HepG2 (cell line): ENCODE results near the gene PRKAR1B.

Experiments
- CTCF ChIP-seq: sonication (generic); formaldehyde crosslinking; IDR thresholded peaks from 2 replicates; pipeline ENCODE4 v1.5.0; 2020; ENCODE audit warnings: mild to moderate bottlenecking, missing genetic modification reagents, moderate library complexity
- HNRNPLL ChIP-seq: fragments of 200-400 bp; formaldehyde crosslinking; IDR thresholded peaks from 2 replicates; pipeline ENCODE4 v1.6.1; 2017; ENCODE audit warnings: mild to moderate bottlenecking, low read depth, low read length; ENCODE audit not compliant: poor library complexity, severe bottlenecking
- KAT7 ChIP-seq: IDR thresholded peaks from 2 replicates; pipeline ENCODE4 v1.6.1; 2018; ENCODE audit warnings: borderline replicate concordance, missing compliant biosample characterization
- MAX ChIP-seq: IDR thresholded peaks from 2 replicates; pipeline ENCODE4 v1.6.1; 2012; ENCODE audit warnings: inconsistent platforms
- MAZ ChIP-seq, 2 experiments: sonication (generic) in 1 of 2; formaldehyde crosslinking in 1 of 2; IDR thresholded peaks; 2 replicates each; pipeline versions ENCODE4 v1.5.0 to v1.6.1; 2012 to 2020; ENCODE audit warnings: low read depth in 2 of 2, mild to moderate bottlenecking in 2 of 2, borderline replicate concordance in 1 of 2, improper control_type of control experiment in 1 of 2, low read length in 1 of 2, missing genetic modification reagents in 1 of 2, moderate library complexity in 1 of 2
- RBFOX2 ChIP-seq: fragments of 200-400 bp; formaldehyde crosslinking; IDR thresholded peaks from 2 replicates; pipeline ENCODE4 v1.6.1; 2017; ENCODE audit warnings: low read depth, mild to moderate bottlenecking, low read length
- THRA ChIP-seq: sonication (generic); formaldehyde crosslinking; IDR thresholded peaks from 2 replicates; pipeline ENCODE4 v1.4.0; 2020; ENCODE audit warnings: missing genetic modification reagents, borderline replicate concordance
- ZBTB34 ChIP-seq: sonication (generic); formaldehyde crosslinking; IDR thresholded peaks from 2 replicates; pipeline ENCODE4 v1.8.0; 2022; ENCODE audit warnings: mild to moderate bottlenecking, missing genetic modification reagents
- ZNF567 ChIP-seq: sonication (generic); formaldehyde crosslinking; IDR thresholded peaks from 2 replicates; pipeline ENCODE4 v1.8.1; 2023; ENCODE audit warnings: mild to moderate bottlenecking, missing genetic modification reagents, borderline replicate concordance
- ZNF670 ChIP-seq: sonication (generic); formaldehyde crosslinking; IDR thresholded peaks from 2 replicates; pipeline ENCODE4 v1.8.0; 2022; ENCODE audit warnings: mild to moderate bottlenecking, missing genetic modification reagents, borderline replicate concordance

GRCh38 chr7:594920-595620, 132.0 kb downstream of the PRKAR1B start:
- TF ChIP-seq MAZ (IDR thresholded peaks at IDR 0.05; ENCODE audit: borderline replicate concordance, low read depth, low read length), result no peak
- TF ChIP-seq MAZ (CRISPR knock-in tag; IDR thresholded peaks at IDR 0.05; ENCODE audit: low read depth), result no peak
- TF ChIP-seq CTCF, result no peak
- TF ChIP-seq THRA (CRISPR knock-in tag), result no peak
- TF ChIP-seq ZNF670 (CRISPR knock-in tag), result no peak
- TF ChIP-seq RBFOX2, result no peak
- TF ChIP-seq KAT7 (CRISPR knock-in tag), result no peak
- TF ChIP-seq ZNF567 (CRISPR knock-in tag), result no peak
- TF ChIP-seq MAX, result no peak
- no peak for TF ChIP-seq HNRNPLL
- no peak for TF ChIP-seq ZBTB34 (CRISPR knock-in tag)
